ENCODE data around the gene MYH7.
A peak's percentile ranks its signal among the peaks of the same experiment; 100 is the strongest.

- TF ChIP-seq, protein P1, sequence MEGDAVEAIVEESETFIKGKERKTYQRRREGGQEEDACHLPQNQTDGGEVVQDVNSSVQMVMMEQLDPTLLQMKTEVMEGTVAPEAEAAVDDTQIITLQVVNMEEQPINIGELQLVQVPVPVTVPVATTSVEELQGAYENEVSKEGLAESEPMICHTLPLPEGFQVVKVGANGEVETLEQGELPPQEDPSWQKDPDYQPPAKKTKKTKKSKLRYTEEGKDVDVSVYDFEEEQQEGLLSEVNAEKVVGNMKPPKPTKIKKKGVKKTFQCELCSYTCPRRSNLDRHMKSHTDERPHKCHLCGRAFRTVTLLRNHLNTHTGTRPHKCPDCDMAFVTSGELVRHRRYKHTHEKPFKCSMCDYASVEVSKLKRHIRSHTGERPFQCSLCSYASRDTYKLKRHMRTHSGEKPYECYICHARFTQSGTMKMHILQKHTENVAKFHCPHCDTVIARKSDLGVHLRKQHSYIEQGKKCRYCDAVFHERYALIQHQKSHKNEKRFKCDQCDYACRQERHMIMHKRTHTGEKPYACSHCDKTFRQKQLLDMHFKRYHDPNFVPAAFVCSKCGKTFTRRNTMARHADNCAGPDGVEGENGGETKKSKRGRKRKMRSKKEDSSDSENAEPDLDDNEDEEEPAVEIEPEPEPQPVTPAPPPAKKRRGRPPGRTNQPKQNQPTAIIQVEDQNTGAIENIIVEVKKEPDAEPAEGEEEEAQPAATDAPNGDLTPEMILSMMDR (optimal IDR thresholded peaks at IDR 0.05 in 1 of 3, IDR thresholded peaks at IDR 0.05 in 1 of 3, conservative IDR thresholded peaks at IDR 0.05 in 1 of 3; ENCODE audit: extremely low read depth in 1 of 3, insufficient read depth in 2 of 3, low read length in 3 of 3): peak in 2 of 3 experiments; percentile 48 to 53
- no peak for TF ChIP-seq EZH2 (IDR thresholded peaks at IDR 0.05; ENCODE audit: low read length)
Measured at GRCh38 chr14:23478109-23478759, 42.8 kb upstream of the MYH7 start.
